ENCODE measurements around the gene ANO8. TPM values are rescaled to one million over a fixed set of nuclear protein-coding genes. Genes with fewer than 3 reads are reported as not detected.
A peak's percentile ranks its signal among the peaks of the same experiment; 100 is the strongest.

Gene ANO8
- total RNA-seq, 1 experiment from 2014 or later: 21.9 TPM

DNA sequence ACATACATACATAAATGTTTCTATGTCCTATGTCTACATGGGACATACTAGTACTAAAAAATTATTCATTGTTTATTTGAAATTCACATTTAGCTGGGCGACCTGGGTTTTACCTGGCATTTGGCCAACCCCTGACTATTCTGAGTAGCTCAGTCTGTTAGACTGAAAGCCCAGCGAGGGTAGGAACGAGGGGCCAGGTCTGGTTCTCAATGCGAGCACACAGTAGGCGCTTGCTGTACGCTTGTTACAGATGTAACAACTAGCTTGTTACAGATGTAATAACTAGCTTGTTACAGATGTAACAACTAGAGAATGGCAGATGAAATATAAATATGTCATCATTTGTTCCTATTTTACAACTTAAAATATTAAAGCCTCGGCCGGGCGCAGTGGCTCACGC lies 920 bp upstream of the ANO8 start:
- Histone ChIP-seq H4K8ac (replicated peaks; ENCODE audit: insufficient read length, low read depth, low read length) (no peak overlapping the region), H2BK5ac (ENCODE audit: insufficient read length, low read length) (no peak overlapping the region), H3T11ph (ENCODE audit: low read length) (no peak overlapping the region), H3K79me1 (ENCODE audit: insufficient read depth, low read depth, low read length, poor library complexity, severe bottlenecking) (no peaks in the 10 kb centered on the region), H3K18ac (ENCODE audit: insufficient read length, low read depth, low read length) (no peak overlapping the region), H2AK5ac (ENCODE audit: insufficient read length, low read length) (no peak overlapping the region), H2AFZ (ENCODE audit: low read length) (no peak overlapping the region), H4K20me1 (ENCODE audit: control insufficient read depth, insufficient read depth, insufficient read length) (no peaks in the 10 kb centered on the region), H3K23me2 (ENCODE audit: insufficient read length, low read depth, low read length, poor library complexity, severe bottlenecking) (peaks cover 21% of the 10 kb centered on the region), H3K23ac (ENCODE audit: insufficient read length, low read depth, low read length) (no peak overlapping the region), H3K4me2 (ENCODE audit: insufficient read depth, insufficient read length, low read length) (no peak overlapping the region), H2BK120ac (ENCODE audit: low read depth, low read length, poor library complexity, severe bottlenecking) (no peak overlapping the region), H2BK15ac (ENCODE audit: low read depth, low read length) (no peak overlapping the region), H3K27ac (ENCODE audit: insufficient read length, low read depth, low read length) (no peak overlapping the region), H3K9ac (ENCODE audit: extremely low read depth, insufficient read length, low read length) (no peak overlapping the region), H4K5ac (ENCODE audit: insufficient read length, low read depth, low read length) (no peak overlapping the region), H3K79me2 (ENCODE audit: insufficient read depth, low read length) (no peaks in the 10 kb centered on the region), H2BK12ac (ENCODE audit: insufficient read length, low read depth, low read length) (no peak overlapping the region), H3K9me3 (ENCODE audit: control insufficient read depth, low read depth, low read length) (no peaks in the 10 kb centered on the region), H3K27me3 (ENCODE audit: insufficient read depth, low read length) (no peaks in the 10 kb centered on the region), H2BK20ac (ENCODE audit: low read depth, low read length, poor library complexity, severe bottlenecking) (no peak overlapping the region), H3K56ac (ENCODE audit: insufficient read length, low read depth, low read length) (no peak overlapping the region), H3K4ac (ENCODE audit: low read depth, low read length) (no peak overlapping the region), H3K4me1 (ENCODE audit: insufficient read depth, low read length) (peaks cover 2% of the 10 kb centered on the region; the same call in 1 of the 2 replicates), H3K14ac (ENCODE audit: insufficient read depth, low read length) (no peak overlapping the region), H4K91ac (ENCODE audit: insufficient read length, low read depth, low read length) (no peak overlapping the region)
- Mint-ChIP-seq H3K4me3 (peak overlapping the region; percentile 54 to 98; a peak in 4 of 5 replicates), H3K9me3 (no peaks in the 10 kb centered on the region; a peak in 1 of 5 replicates), H3K27ac (peak overlapping the region in 1 of 3 experiments; percentile 48; a peak in 1 of 7 replicates), H3K36me3 (ENCODE audit: insufficient read depth in 1 of 3, low read depth in 3 of 3) (peaks cover 9 to 31% (median 30%) of the 10 kb centered on the region in 3 experiments), H3K4me1 (peaks cover 21 to 47% of the 10 kb centered on the region in 2 experiments), H3K27me3 (ENCODE audit: low read depth) (peaks cover 3% of the 10 kb centered on the region)
- no peak for TF ChIP-seq CTCF (conservative IDR thresholded peaks at IDR 0.05)
- no CpG with 5 or more reads among the region's 10 CpGs for WGBS (ENCODE audit: extremely low coverage, insufficient read length, low lambda C conversion rate)
- DNase-seq: no peak
